ENCODE measurements around the gene GSKIP.

The GSKIP gene

GRCh38 chr14:96418075-96418474 is 54.7 kb downstream of the GSKIP start:
- no peak for DNase-seq (ENCODE audit: low spot score)

GRCh38 chr14:96421236-96421635 is 57.9 kb downstream of the GSKIP start:
- no peak for DNase-seq (ENCODE audit: low spot score)

- no peak for DNase-seq (ENCODE audit: low spot score)
Measured at GRCh38 chr14:96422992-96423391, 59.7 kb downstream of the GSKIP start.

DNA sequence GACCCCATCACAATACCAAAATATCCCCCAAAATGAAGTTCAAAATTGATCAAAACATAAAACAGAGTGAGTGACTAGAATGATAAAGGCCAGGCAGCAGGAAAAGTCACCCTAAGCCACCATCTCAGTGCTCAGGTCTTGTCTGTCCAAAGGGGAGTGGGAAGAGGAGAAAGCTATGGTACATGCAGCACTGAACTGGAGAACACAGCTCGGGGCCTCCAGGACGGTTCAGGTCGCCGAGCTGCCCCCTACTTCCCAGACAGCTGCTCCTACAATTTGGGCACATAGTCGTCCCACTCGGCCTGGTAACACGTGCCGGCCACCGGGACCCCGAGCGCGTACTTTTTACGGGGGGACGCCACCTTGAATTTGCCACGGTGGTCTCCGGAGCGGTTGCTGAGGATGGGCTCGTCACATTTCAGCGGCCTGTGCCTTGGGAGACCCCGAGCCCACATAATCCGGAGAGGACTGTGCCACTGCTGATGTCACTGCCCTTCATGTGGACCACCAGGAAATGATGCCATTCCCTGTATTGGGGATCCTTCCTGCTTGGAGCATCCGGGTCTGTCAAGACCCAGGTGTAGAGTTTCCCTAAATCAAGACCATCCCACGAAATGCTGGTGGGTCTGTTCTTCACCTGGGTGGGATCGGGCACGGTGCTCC is 60.3 kb downstream of the GSKIP start:
- DNase-seq (ENCODE audit: low spot score) = no peak

- peak; percentile 37 for DNase-seq (ENCODE audit: low spot score)
Measured at GRCh38 chr14:96424109-96424989, 61.0 kb downstream of the GSKIP start.

- DNase-seq (ENCODE audit: low spot score) = no peak
Measured at GRCh38 chr14:96434040-96434439, 70.7 kb downstream of the GSKIP start.

All from HuH-7.5 (cell line).